B cell (primary cell): ENCODE data around the gene BEST1. TPM values are rescaled to one million over a fixed set of nuclear protein-coding genes. Genes with fewer than 3 reads are reported as not detected.

Experiments
- ATAC-seq: fragments of 200-7000 bp; cut with Tn5 transposase; one replicate; pipeline ENCODE4 v1.10.0; 2021; ENCODE audit warnings: low read depth, mild to moderate bottlenecking, moderate number of reproducible peaks, moderate library complexity
- CTCF ChIA-PET: fragments of 350-600 bp; sonication (Branson Sonifier 250); formaldehyde crosslinking; loops from one replicate; lab custom pipeline; 2021; ENCODE audit warnings: antibody characterized with exemption, inconsistent platforms; lab: Charles Lee
- POLR2A ChIA-PET: fragments of 350-600 bp; sonication (Branson Sonifier 250); formaldehyde crosslinking; loops from one replicate; lab custom pipeline; 2021; ENCODE audit warnings: antibody characterized with exemption; lab: Charles Lee
- DNase-seq: peaks from one replicate; pipeline ENCODE4 v3.0.0; 2013
- H2AFZ ChIP-seq: 2 replicates; pipeline ENCODE4 v1.6.1; 2012; ENCODE audit warnings: mild to moderate bottlenecking, low read depth, low read length; ENCODE audit not compliant: insufficient read depth, poor library complexity, severe bottlenecking
- H3K27ac ChIP-seq, 2 donors: 1 replicate in 1 of 2; 2 replicates in 1 of 2; pipeline ENCODE4 v1.5.1; 2012 to 2013; ENCODE audit warnings: low read length in 2 of 2, mild to moderate bottlenecking in 2 of 2, moderate library complexity in 1 of 2
- H3K27me3 ChIP-seq, 4 experiments: fragments of 200-600 bp in 1 of 4; sonication (generic) in 1 of 4; replicated peaks in 1 of 4; 1 replicate in 2 of 4; 2 replicates in 2 of 4; pipeline versions ENCODE4 v1.6.1 to v1.7.0; 2013 to 2016; ENCODE audit warnings: low read length in 3 of 4, mild to moderate bottlenecking in 2 of 4, mixed read lengths in 1 of 4, moderate library complexity in 1 of 4; ENCODE audit not compliant: insufficient read depth in 4 of 4, control insufficient read depth in 3 of 4; ENCODE audit errors: control extremely low read depth in 1 of 4
- H3K36me3 ChIP-seq, 2 experiments: replicated peaks in 1 of 2; 1 replicate in 1 of 2; 2 replicates in 1 of 2; pipeline versions ENCODE4 v1.6.1 to v1.7.1; 2013; ENCODE audit warnings: low read length in 1 of 2; ENCODE audit not compliant: insufficient read depth in 2 of 2, control insufficient read depth in 1 of 2; ENCODE audit errors: control extremely low read depth in 1 of 2, extremely low read depth in 1 of 2
- H3K4me1 ChIP-seq, 2 donors: fragments of 200-600 bp in 1 of 2; sonication (generic) in 1 of 2; 1 replicate in 1 of 2; 2 replicates in 1 of 2; pipeline versions ENCODE4 v1.5.1 to v1.6.1; 2013 to 2017; ENCODE audit warnings: low read length in 2 of 2; ENCODE audit not compliant: control insufficient read depth in 2 of 2, insufficient read depth in 2 of 2
- H3K4me2 ChIP-seq: replicated peaks from 2 replicates; pipeline ENCODE3; 2012; ENCODE audit warnings: mild to moderate bottlenecking, low read depth, low read length; ENCODE audit not compliant: poor library complexity, severe bottlenecking
- H3K4me3 ChIP-seq, 5 experiments: fragments of 200-600 bp in 1 of 5; sonication (generic) in 1 of 5; 1 replicate in 3 of 5; 2 replicates in 2 of 5; pipeline versions ENCODE4 v1.5.1 to v1.7.0; 2011 to 2016; ENCODE audit warnings: low read length in 4 of 5, mild to moderate bottlenecking in 4 of 5, low read depth in 2 of 5, control low read depth in 1 of 5, moderate library complexity in 1 of 5; ENCODE audit not compliant: insufficient read depth in 1 of 5; ENCODE audit errors: control extremely low read depth in 1 of 5, extremely low read depth in 1 of 5
- H3K79me2 ChIP-seq: fragments of 200-600 bp; sonication (generic); one replicate; pipeline ENCODE4 v1.6.0; 2016; ENCODE audit warnings: low read length; ENCODE audit not compliant: control insufficient read depth, insufficient read depth
- H3K9ac ChIP-seq: fragments of 200-600 bp; sonication (generic); 2 replicates; pipeline ENCODE4 v1.6.1; 2017; ENCODE audit warnings: mild to moderate bottlenecking, low read length, moderate library complexity
- H3K9me3 ChIP-seq, 3 donors: one replicate each; pipeline versions ENCODE4 v1.6.1 to v1.7.1; 2013; ENCODE audit warnings: low read length in 2 of 3; ENCODE audit not compliant: control insufficient read depth in 2 of 3, insufficient read depth in 1 of 3; ENCODE audit errors: control extremely low read depth in 1 of 3
- H4K20me1 ChIP-seq: 2 replicates; pipeline ENCODE4 v1.6.0; 2012; ENCODE audit warnings: mild to moderate bottlenecking, low read length; ENCODE audit not compliant: insufficient read depth, control insufficient read depth, poor library complexity, severe bottlenecking
- H3K27ac Mint-ChIP-seq: one replicate; pipeline ENCODE4 v1.8.0; 2021; ENCODE audit warnings: mixed read lengths
- H3K27me3 Mint-ChIP-seq: one replicate; pipeline ENCODE4 v1.8.0; 2021; ENCODE audit warnings: mixed read lengths
- H3K4me1 Mint-ChIP-seq: one replicate; pipeline ENCODE4 v1.8.0; 2021; ENCODE audit warnings: mixed read lengths
- H3K4me3 Mint-ChIP-seq: one replicate; pipeline ENCODE4 v1.8.0; 2021; ENCODE audit warnings: mixed read lengths
- H3K9me3 Mint-ChIP-seq: one replicate; pipeline ENCODE4 v1.8.0; 2022; ENCODE audit warnings: mixed read lengths; ENCODE audit not compliant: insufficient read depth
- EZH2 ChIP-seq: IDR thresholded peaks from 2 replicates; pipeline ENCODE4 v1.6.1; 2012; ENCODE audit warnings: borderline replicate concordance, low read depth, mild to moderate bottlenecking, moderate library complexity, low read length; ENCODE audit not compliant: insufficient read depth, poor library complexity, severe bottlenecking
- WGBS: methylation state at CpG from one replicate; pipeline ENCODE4 v1.1.5; 2013; ENCODE audit warnings: missing lambda C conversion rate; ENCODE audit not compliant: insufficient coverage; 5-methylcytosine and 5-hydroxymethylcytosine counted together
- intact Hi-C: fragments of 100-400 bp; cut with micrococcal nuclease; formaldehyde crosslinking; loops from one replicate; pipeline ENCODE4 v1.10.0; 2022
- polyA plus RNA-seq: library from polyadenylated mRNA; depleted of rRNA; stranded (reverse); fragments of >200 nt; gene quantifications from 2 replicates; pipeline ENCODE4 v1.2.3, GENCODE V29; 2012
- total RNA-seq, 2 donors: library from RNA; stranded (reverse); fragments of 120-200 nt in 1 of 2; gene quantifications; 1 replicate in 1 of 2; 2 replicates in 1 of 2; pipeline versions ENCODE4 v1.2.3 to v1.2.4, GENCODE V29; 2013 to 2022
- TF ChIP-seq, protein P1 (sequence below): fragments of 200-600 bp; IDR thresholded peaks from one replicate; pipeline ENCODE4 v1.8.0; 2022; ENCODE audit warnings: antibody characterized with exemption, mild to moderate bottlenecking

BEST1 gene
- total and polyA plus RNA-seq, 2 donors (not counting 1 experiment from before 2014, with no cell fraction given): 0.07 to 0.99 TPM

DNA sequence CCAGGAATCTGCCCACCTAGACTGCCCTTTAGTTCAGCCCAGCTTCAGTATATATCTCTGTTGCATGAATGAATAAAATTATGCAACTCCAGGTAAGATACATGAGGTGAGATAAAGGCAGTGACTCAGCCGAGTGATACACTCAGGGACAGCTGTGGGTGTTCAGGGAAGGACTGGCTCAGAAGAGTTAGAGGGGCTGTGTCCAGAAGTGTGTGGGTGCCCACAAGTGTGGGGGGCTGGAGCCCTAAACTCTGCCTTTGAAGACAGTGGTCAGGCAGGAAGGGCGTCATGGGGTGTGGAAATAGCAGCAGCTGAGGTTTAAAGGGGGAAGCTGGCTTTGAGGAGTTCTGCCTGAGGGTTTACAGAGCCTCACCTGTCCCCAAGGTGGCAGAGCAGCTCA lies 9.0 kb downstream of the BEST1 start:
- Histone ChIP-seq H3K9me3 (peaks cover 0 to 15% (median 0%) of the 10 kb centered on the region in 3 donors), H3K79me2 (peaks cover 28% of the 10 kb centered on the region), H3K27ac (no peak overlapping the region), H3K36me3 (peaks cover 0 to 20% of the 10 kb centered on the region in 2 experiments), H3K9ac (no peak overlapping the region), H3K4me3 (no peak overlapping the region), H3K4me2 (no peak overlapping the region), H3K27me3 (peaks cover 0 to 22% (median 10%) of the 10 kb centered on the region in 4 experiments), H3K4me1 (peaks cover 39 to 46% of the 10 kb centered on the region in 2 donors), H2AFZ (no peak overlapping the region), H4K20me1 (peaks cover 5% of the 10 kb centered on the region)
- Mint-ChIP-seq H3K9me3 (no peaks in the 10 kb centered on the region), H3K27me3 (no peaks in the 10 kb centered on the region), H3K4me1 (peaks cover 54% of the 10 kb centered on the region), H3K4me3 (no peak overlapping the region), H3K27ac (peak overlapping the region; percentile 60)
- intact Hi-C loops: no loop called here
- ChIA-PET CTCF (interaction anchor here (0.6 to 2.9 kb wide), 3 partner anchors 12 to 508 kb away, joined by 3 to 16 read pairs (median 6); no protein-coding TSS in a partner anchor), POLR2A (interaction anchor here (0.7 kb wide), 1 partner anchor 10 kb away, joined by 7 read pairs; no protein-coding TSS in a partner anchor)
- DNase-seq (no peak), ATAC-seq (no peak)
- 42% methylated on average over 2 of the region's 2 CpGs for WGBS
- no peak for TF ChIP-seq EZH2
- TF ChIP-seq, protein P1, sequence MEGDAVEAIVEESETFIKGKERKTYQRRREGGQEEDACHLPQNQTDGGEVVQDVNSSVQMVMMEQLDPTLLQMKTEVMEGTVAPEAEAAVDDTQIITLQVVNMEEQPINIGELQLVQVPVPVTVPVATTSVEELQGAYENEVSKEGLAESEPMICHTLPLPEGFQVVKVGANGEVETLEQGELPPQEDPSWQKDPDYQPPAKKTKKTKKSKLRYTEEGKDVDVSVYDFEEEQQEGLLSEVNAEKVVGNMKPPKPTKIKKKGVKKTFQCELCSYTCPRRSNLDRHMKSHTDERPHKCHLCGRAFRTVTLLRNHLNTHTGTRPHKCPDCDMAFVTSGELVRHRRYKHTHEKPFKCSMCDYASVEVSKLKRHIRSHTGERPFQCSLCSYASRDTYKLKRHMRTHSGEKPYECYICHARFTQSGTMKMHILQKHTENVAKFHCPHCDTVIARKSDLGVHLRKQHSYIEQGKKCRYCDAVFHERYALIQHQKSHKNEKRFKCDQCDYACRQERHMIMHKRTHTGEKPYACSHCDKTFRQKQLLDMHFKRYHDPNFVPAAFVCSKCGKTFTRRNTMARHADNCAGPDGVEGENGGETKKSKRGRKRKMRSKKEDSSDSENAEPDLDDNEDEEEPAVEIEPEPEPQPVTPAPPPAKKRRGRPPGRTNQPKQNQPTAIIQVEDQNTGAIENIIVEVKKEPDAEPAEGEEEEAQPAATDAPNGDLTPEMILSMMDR: no peak

DNA sequence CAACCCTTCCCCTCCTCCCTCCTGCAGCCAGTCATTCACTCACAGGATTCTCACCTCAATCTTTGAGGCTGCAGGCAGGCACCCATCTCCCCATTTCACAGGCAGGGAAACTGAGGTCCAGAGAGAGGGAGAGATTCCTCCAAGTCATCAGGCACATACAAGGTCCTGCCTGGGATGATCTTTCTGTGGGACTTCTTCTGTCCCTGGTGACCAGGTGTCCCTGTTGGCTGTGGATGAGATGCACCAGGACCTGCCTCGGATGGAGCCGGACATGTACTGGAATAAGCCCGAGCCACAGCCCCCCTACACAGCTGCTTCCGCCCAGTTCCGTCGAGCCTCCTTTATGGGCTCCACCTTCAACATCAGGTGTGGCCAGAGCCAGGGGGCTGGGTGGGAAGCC lies 9.5 kb downstream of the BEST1 start:
- intact Hi-C loops: no loop called here
- no peak for ATAC-seq
- H3K27ac Mint-ChIP-seq: no peak overlapping the region

More for the DNA sequence above, 9.5 kb downstream of the BEST1 start:
- no peak overlapping the region for H3K27ac ChIP-seq
- 100% methylated on average over 5 of the region's 6 CpGs for WGBS
- TF ChIP-seq, protein P1: no peak
- no peak for TF ChIP-seq EZH2
- peaks cover 8% of the 10 kb centered on the region for H4K20me1 ChIP-seq
- H3K27me3 ChIP-seq: peaks cover 0 to 17% (median 6%) of the 10 kb centered on the region in 4 experiments
- ChIA-PET CTCF (interaction anchor here (0.6 to 2.9 kb wide), 3 partner anchors 12 to 508 kb away, joined by 3 to 16 read pairs (median 6); no protein-coding TSS in a partner anchor), POLR2A (no interaction called here)
- no peak overlapping the region for H3K4me2 ChIP-seq
- H3K9ac ChIP-seq: no peak overlapping the region
- DNase-seq: no peak
- Mint-ChIP-seq H3K27me3 (no peaks in the 10 kb centered on the region), H3K9me3 (no peaks in the 10 kb centered on the region), H3K4me3 (no peak overlapping the region), H3K4me1 (peaks cover 60% of the 10 kb centered on the region)
- H3K4me3 ChIP-seq: no peak overlapping the region
- H3K36me3 ChIP-seq: peaks cover 0 to 25% of the 10 kb centered on the region in 2 experiments
- H3K9me3 ChIP-seq: peaks cover 0 to 10% (median 0%) of the 10 kb centered on the region in 3 donors
- peaks cover 43 to 50% of the 10 kb centered on the region in 2 donors for H3K4me1 ChIP-seq
- no peak overlapping the region for H2AFZ ChIP-seq
- peaks cover 29% of the 10 kb centered on the region for H3K79me2 ChIP-seq
